CD4-positive, alpha-beta T cell treated with Interleukin-12 subunit alpha and Interleukin-12 subunit beta, for 1 hour (primary cell): ENCODE results near the gene ST6GALNAC3.

Source experiments
- DNase-seq: peaks from one replicate; pipeline ENCODE4 v3.0.0-alpha.2; 2020

ST6GALNAC3 gene

GRCh38 chr1:76669624-76670315, 595.2 kb downstream of the ST6GALNAC3 start:
- DNase-seq = no peak

DNA sequence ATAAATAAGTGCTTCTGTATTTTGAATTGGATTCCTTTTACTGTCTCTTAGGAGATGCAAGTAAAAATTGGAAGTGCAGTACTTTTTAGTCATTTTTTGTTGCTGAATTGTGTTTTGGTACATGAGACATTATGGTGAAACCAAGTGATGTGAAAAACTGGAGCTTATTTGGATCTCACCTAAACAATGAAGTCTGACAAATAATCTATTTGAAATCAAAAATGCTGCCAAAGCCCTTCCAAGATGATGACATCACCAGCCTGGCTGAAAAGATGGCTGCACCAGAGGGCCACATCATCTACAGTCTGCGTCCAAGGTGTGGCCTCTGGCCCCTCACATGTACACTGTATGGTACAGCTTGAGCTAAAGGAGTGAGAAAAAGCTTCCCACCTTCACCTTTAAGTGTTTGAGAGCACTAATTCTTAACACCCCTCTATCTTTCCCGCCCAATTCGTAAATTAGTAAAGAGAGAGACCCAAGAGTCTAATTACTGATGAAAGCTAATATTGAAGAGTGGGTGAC, 600.2 kb downstream of the ST6GALNAC3 start:
- no peak for DNase-seq

DNA sequence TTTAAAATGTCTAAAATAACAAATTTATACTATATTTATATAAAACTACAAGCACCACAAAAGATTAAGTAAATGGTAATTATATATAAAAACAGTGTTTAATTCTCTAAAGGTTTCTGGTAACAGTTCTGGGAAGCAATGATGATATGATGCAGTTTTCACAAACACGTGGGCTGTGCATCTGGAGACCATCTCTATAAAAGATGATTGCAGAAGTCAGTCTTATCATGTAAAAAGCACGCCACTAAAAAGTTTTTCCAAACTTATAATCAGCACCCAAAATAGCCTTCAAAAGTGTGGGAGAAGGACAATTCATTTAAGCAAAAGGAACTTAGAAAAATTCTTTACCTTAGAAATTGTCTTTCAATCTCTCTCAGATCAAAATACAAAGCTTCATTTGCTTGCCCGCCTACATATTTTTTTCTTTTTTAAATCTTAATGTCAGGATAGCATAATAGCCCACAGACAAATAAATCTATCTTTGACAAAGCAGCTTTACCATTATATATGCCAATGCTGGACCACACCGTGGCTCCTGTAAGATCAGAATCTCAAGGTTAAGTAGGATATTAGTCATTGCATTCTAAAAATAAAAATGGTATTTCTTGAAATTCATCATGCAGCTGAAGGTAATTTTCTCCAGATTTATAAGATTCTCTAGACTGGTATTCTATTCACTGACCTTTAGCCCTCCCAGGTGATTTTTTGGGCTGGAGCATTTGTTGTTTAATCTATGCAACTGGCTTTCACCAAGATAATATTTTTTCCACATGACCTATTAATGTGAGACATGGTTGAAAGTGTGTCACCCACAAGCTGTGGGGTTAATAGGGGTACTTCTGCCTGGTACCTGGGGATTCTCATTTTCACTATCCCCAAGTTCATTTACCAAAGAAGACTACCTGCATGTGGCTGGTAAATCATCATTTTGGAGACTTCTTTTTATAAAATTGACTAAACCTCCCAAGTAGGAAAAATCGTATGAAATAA, 603.2 kb downstream of the ST6GALNAC3 start:
- DNase-seq = no peak

- DNase-seq = no peak
Measured at GRCh38 chr1:76679534-76680152, 605.1 kb downstream of the ST6GALNAC3 start.

GRCh38 chr1:76680651-76681050, 606.1 kb downstream of the ST6GALNAC3 start:
- DNase-seq = no peak

DNA sequence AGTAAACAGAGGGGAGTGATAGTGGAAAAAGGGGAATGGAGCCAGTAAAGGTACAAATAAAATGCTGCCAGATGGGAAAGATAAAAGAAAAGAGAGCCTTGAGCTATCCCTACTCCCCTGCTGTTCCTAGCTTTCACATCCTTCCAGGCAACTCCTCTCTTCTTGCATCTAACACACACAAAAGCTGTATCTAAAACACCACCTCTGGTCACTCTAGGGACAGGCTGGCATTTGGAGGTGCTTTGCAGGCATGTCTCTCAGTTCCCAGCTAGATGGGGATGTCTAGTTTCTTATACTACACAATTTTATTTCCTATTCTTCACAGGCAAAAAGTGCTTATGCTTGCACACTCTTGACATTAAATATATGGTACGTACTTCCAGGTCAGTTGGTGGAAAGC, 607.6 kb downstream of the ST6GALNAC3 start:
- no peak for DNase-seq
